IMR-90 (cell line): ENCODE measurements around the gene HSPH1. TPM values are rescaled to one million over a fixed set of nuclear protein-coding genes. Genes with fewer than 3 reads are reported as not detected.

Experiments used
- ATAC-seq: fragments of 200-7000 bp; cut with Tn5 transposase; 2 replicates; pipeline ENCODE4 v1.9.1; 2020; ENCODE audit warnings: low read depth, mild to moderate bottlenecking, moderate library complexity
- BruUV-seq: library from RNA; stranded (reverse); fragments of 400-500 nt; replicated peaks from 2 replicates; lab custom pipeline; 2021; lab: Mats Ljungman, UMichigan
- CTCF ChIA-PET: fragments of 300-600 bp; formaldehyde crosslinking; extraction: SDS; loops from one replicate; lab custom pipeline; 2021; ENCODE audit warnings: antibody characterized with exemption; lab: Yijun Ruan, JAX
- POLR2A ChIA-PET: fragments of 300-600 bp; sonication (Branson Sonifier 250); formaldehyde crosslinking; loops from one replicate; lab custom pipeline; 2022; ENCODE audit warnings: antibody characterized with exemption; ENCODE audit not compliant: unreplicated experiment; lab: Charles Lee
- DNase-seq: peaks from one replicate; pipeline ENCODE4 v3.0.0; 2013
- H2AFZ ChIP-seq: replicated peaks from 2 replicates; pipeline ENCODE3; 2013; ENCODE audit warnings: low read length, mild to moderate bottlenecking; ENCODE audit not compliant: poor library complexity
- H2AK5ac ChIP-seq: 2 replicates; pipeline ENCODE4 v1.6.1; 2013; ENCODE audit warnings: low read depth, low read length, inconsistent platforms
- H2AK9ac ChIP-seq: replicated peaks from 2 replicates; pipeline ENCODE3; 2013; ENCODE audit warnings: mild to moderate bottlenecking, low read depth, low read length, moderate library complexity; ENCODE audit not compliant: poor library complexity
- H2BK120ac ChIP-seq: 2 replicates; pipeline ENCODE4 v1.6.1; 2013; ENCODE audit warnings: low read depth, low read length, inconsistent platforms
- H2BK15ac ChIP-seq: 3 replicates; pipeline ENCODE4 v1.6.1; 2013; ENCODE audit warnings: low read depth, low read length, inconsistent platforms
- H2BK20ac ChIP-seq: 2 replicates; pipeline ENCODE4 v1.6.1; 2013; ENCODE audit warnings: low read depth, mild to moderate bottlenecking, inconsistent platforms, low read length, moderate library complexity
- H2BK5ac ChIP-seq: 2 replicates; pipeline ENCODE4 v1.6.1; 2013; ENCODE audit warnings: mild to moderate bottlenecking, low read depth, low read length, inconsistent platforms; ENCODE audit not compliant: poor library complexity, severe bottlenecking
- H3K14ac ChIP-seq: replicated peaks from 2 replicates; pipeline ENCODE4 v1.6.1; 2013; ENCODE audit warnings: low read depth, low read length, inconsistent platforms
- H3K18ac ChIP-seq: 2 replicates; pipeline ENCODE4 v1.6.1; 2013; ENCODE audit warnings: low read depth, low read length, control low read depth
- H3K23ac ChIP-seq: 2 replicates; pipeline ENCODE4 v1.6.1; 2013; ENCODE audit warnings: low read depth, low read length, inconsistent platforms
- H3K27ac ChIP-seq: 2 replicates; pipeline ENCODE4 v1.5.1; 2013; ENCODE audit warnings: mild to moderate bottlenecking, control low read depth, low read length; ENCODE audit not compliant: insufficient read depth
- H3K27me3 ChIP-seq: 2 replicates; pipeline ENCODE4 v1.6.1; 2013; ENCODE audit warnings: low read length; ENCODE audit not compliant: control insufficient read depth, insufficient read depth
- H3K36me3 ChIP-seq: 2 replicates; pipeline ENCODE4 v1.6.1; 2013; ENCODE audit warnings: low read length, mixed read lengths; ENCODE audit not compliant: control insufficient read depth, insufficient read depth
- H3K4ac ChIP-seq: 2 replicates; pipeline ENCODE4 v1.6.1; 2013; ENCODE audit warnings: low read depth, low read length, inconsistent platforms
- H3K4me1 ChIP-seq: 2 replicates; pipeline ENCODE4 v1.6.1; 2013; ENCODE audit warnings: low read length, mixed read lengths; ENCODE audit not compliant: control insufficient read depth, insufficient read depth
- H3K4me2 ChIP-seq: 2 replicates; pipeline ENCODE4 v1.6.1; 2013; ENCODE audit warnings: low read depth, mild to moderate bottlenecking, control low read depth, low read length, moderate library complexity
- H3K4me3 ChIP-seq: 2 replicates; pipeline ENCODE4 v1.5.1; 2013; ENCODE audit warnings: low read depth, mild to moderate bottlenecking, control low read depth, low read length, moderate library complexity; ENCODE audit not compliant: insufficient read depth
- H3K56ac ChIP-seq: 2 replicates; pipeline ENCODE4 v1.6.1; 2013; ENCODE audit warnings: low read length, inconsistent platforms; ENCODE audit not compliant: insufficient read depth; ENCODE audit errors: extremely low read depth
- H3K79me1 ChIP-seq, 2 experiments: 2 replicates each; pipeline ENCODE4 v1.6.1; 2013; ENCODE audit warnings: low read length in 2 of 2, inconsistent platforms in 1 of 2, low read depth in 1 of 2
- H3K9ac ChIP-seq: 2 replicates; pipeline ENCODE4 v1.6.1; 2013; ENCODE audit warnings: low read depth, low read length, control low read depth
- H3K9me1 ChIP-seq: 2 replicates; pipeline ENCODE4 v1.6.1; 2013; ENCODE audit warnings: low read length, inconsistent platforms; ENCODE audit not compliant: insufficient read depth
- H3K9me3 ChIP-seq: 2 replicates; pipeline ENCODE4 v1.6.1; 2013; ENCODE audit warnings: low read length; ENCODE audit not compliant: control insufficient read depth, insufficient read depth
- H4K20me1 ChIP-seq: 2 replicates; pipeline ENCODE4 v1.6.1; 2013; ENCODE audit warnings: low read length, inconsistent platforms; ENCODE audit not compliant: insufficient read depth
- H4K5ac ChIP-seq: 2 replicates; pipeline ENCODE4 v1.6.1; 2013; ENCODE audit warnings: mild to moderate bottlenecking, low read depth, low read length, control low read depth
- H4K8ac ChIP-seq, 2 experiments: 2 replicates each; pipeline ENCODE4 v1.6.1; 2013; ENCODE audit warnings: low read depth in 2 of 2, low read length in 2 of 2, control low read depth in 1 of 2, inconsistent platforms in 1 of 2
- H4K91ac ChIP-seq: 2 replicates; pipeline ENCODE4 v1.6.1; 2013; ENCODE audit warnings: low read depth, low read length, inconsistent platforms; ENCODE audit not compliant: insufficient read depth
- CEBPB ChIP-seq: IDR thresholded peaks from 2 replicates; pipeline ENCODE4 v1.6.1; 2012; ENCODE audit warnings: low read depth, low read length, improper control_type of control experiment
- CHD1 ChIP-seq: IDR thresholded peaks from 2 replicates; pipeline ENCODE4 v1.6.1; 2012; ENCODE audit warnings: low read depth, low read length, improper control_type of control experiment
- FOS ChIP-seq: fragments of 150-350 bp; IDR thresholded peaks from 2 replicates; pipeline ENCODE4 v1.6.1; 2016; ENCODE audit warnings: low read depth, low read length
- MXI1 ChIP-seq: IDR thresholded peaks from 2 replicates; pipeline ENCODE4 v1.6.1; 2012; ENCODE audit warnings: low read depth, mild to moderate bottlenecking, low read length, moderate library complexity, borderline replicate concordance
- NFE2L2 ChIP-seq: fragments of 150-350 bp; IDR thresholded peaks from 2 replicates; pipeline ENCODE4 v1.6.1; 2016; ENCODE audit warnings: low read depth, mild to moderate bottlenecking, low read length
- RAD21 ChIP-seq: IDR thresholded peaks from 2 replicates; pipeline ENCODE4 v1.6.1; 2012; ENCODE audit warnings: low read length, improper control_type of control experiment
- RCOR1 ChIP-seq: IDR thresholded peaks from 2 replicates; pipeline ENCODE4 v1.6.1; 2012; ENCODE audit warnings: mild to moderate bottlenecking, low read length, improper control_type of control experiment; ENCODE audit not compliant: insufficient replicate concordance
- RFX5 ChIP-seq: IDR thresholded peaks from 2 replicates; pipeline ENCODE4 v1.8.0; 2012; ENCODE audit warnings: low read depth, mild to moderate bottlenecking, low read length, moderate library complexity
- SMC3 ChIP-seq: fragments of 150-350 bp; IDR thresholded peaks from 2 replicates; pipeline ENCODE4 v1.6.1; 2016; ENCODE audit warnings: low read depth, mild to moderate bottlenecking, antibody characterized with exemption, low read length, moderate library complexity
- WGBS, 2 experiments: methylation state at CpG; one replicate each; pipeline versions ENCODE4 v1.1.5 to v1.1.7; 2013; ENCODE audit warnings: missing lambda C conversion rate in 2 of 2; ENCODE audit not compliant: insufficient read length in 1 of 2; ENCODE audit errors: extremely low coverage in 2 of 2; 5-methylcytosine and 5-hydroxymethylcytosine counted together
- dilution Hi-C: fragments of 300-500 bp; cut with HindIII; formaldehyde crosslinking; loops from one replicate; pipeline ENCODE4 v1.14.3; 2018; ENCODE audit warnings: low sequenced_read_pairs; ENCODE audit not compliant: unreplicated experiment
- in situ Hi-C: fragments of 300-500 bp; cut with MboI; formaldehyde crosslinking; loops from 3 replicates; pipeline ENCODE4 v1.14.3; 2019; ENCODE audit warnings: low sequenced_read_pairs, inconsistent platforms, mixed read lengths
- intact Hi-C: fragments of 100-400 bp; cut with micrococcal nuclease; formaldehyde crosslinking; loops from 2 replicates; pipeline ENCODE4 v1.10.0; 2022
- polyA plus RNA-seq, 3 experiments: library from polyadenylated mRNA; depleted of rRNA; stranded (reverse); fragments of >200 nt; gene quantifications; 2 replicates each; pipeline ENCODE4 v1.2.3, GENCODE V29; 2012; ENCODE audit warnings: low replicate concordance in 1 of 3
- total RNA-seq: library from RNA; depleted of rRNA; stranded (reverse); fragments of >200 nt; gene quantifications from 2 replicates; pipeline ENCODE4 v1.2.3, GENCODE V29; 2012
- TF ChIP-seq, protein P1 (sequence below): conservative IDR thresholded peaks from 2 replicates; pipeline ENCODE4 v1.5.1; 2012; ENCODE audit warnings: mild to moderate bottlenecking, low read depth, low read length, improper control_type of control experiment
- TF ChIP-seq, protein P2 (sequence below): fragments of 150-350 bp; IDR thresholded peaks from 2 replicates; pipeline ENCODE4 v1.6.1; 2016; ENCODE audit warnings: low read depth, mild to moderate bottlenecking, low read length, moderate library complexity, borderline replicate concordance
- TF ChIP-seq, protein P3 (sequence below): fragments of 150-350 bp; IDR thresholded peaks from 2 replicates; pipeline ENCODE4 v1.6.1; 2017; ENCODE audit warnings: mild to moderate bottlenecking, antibody characterized with exemption, low read length, low read depth

HSPH1 gene
- total and polyA plus RNA-seq, 2 of the 4 experiments (the other 2 are of a cell fraction): 36.8 to 40.3 TPM

DNA sequence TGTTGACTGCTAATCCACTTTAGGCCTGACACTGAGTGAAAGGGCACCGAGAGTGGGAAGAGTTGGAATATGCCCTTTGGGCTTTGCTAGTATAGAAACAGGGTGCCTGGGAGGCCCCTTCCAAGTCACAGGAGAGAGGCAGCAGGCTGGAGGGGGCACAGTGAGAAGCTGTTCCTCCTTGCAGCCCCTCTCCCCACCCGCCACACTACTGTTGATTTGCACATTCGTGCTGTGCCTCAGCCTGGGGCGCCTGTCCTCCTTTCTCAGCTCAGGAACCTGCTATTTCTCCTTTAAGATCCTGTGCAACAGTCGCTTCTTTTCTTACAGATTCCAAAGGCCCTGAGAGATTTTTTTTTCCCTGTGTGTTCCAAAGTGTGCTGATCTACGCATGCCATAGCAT lies 35.3 kb upstream of the HSPH1 start:
- WGBS, 2 experiments: 65% methylated on average over 3 of the region's 6 CpGs; no CpG with 5 or more reads in 1 of the 2 experiments
- Histone ChIP-seq H2BK120ac (no peak overlapping the region), H3K4me1 (peaks cover 5% of the 10 kb centered on the region; the same call in 1 of the 2 replicates), H3K27me3 (no peaks in the 10 kb centered on the region), H2AK9ac (no peak overlapping the region), H3K4me3 (no peak overlapping the region), H2BK5ac (no peak overlapping the region), H3K56ac (no peak overlapping the region), H3K4ac (no peak overlapping the region), H3K18ac (no peak overlapping the region), H4K8ac (no peak overlapping the region), H4K20me1 (no peaks in the 10 kb centered on the region), H3K36me3 (no peaks in the 10 kb centered on the region), H2BK15ac (no peak overlapping the region), H2AK5ac (no peak overlapping the region), H4K91ac (no peak overlapping the region), H3K27ac (no peak overlapping the region), H3K14ac (no peak overlapping the region), H3K79me1 (peaks cover 7 to 9% of the 10 kb centered on the region in 2 experiments), H2BK20ac (no peak overlapping the region), H2AFZ (no peak overlapping the region), H3K23ac (no peak overlapping the region), H3K9me1 (peaks cover 3% of the 10 kb centered on the region; the same call in 1 of the 2 replicates), H4K5ac (no peak overlapping the region), H3K4me2 (no peak overlapping the region), H3K9ac (no peak overlapping the region), H3K9me3 (no peaks in the 10 kb centered on the region)
- ATAC-seq: no peak
- TF ChIP-seq, protein P1, sequence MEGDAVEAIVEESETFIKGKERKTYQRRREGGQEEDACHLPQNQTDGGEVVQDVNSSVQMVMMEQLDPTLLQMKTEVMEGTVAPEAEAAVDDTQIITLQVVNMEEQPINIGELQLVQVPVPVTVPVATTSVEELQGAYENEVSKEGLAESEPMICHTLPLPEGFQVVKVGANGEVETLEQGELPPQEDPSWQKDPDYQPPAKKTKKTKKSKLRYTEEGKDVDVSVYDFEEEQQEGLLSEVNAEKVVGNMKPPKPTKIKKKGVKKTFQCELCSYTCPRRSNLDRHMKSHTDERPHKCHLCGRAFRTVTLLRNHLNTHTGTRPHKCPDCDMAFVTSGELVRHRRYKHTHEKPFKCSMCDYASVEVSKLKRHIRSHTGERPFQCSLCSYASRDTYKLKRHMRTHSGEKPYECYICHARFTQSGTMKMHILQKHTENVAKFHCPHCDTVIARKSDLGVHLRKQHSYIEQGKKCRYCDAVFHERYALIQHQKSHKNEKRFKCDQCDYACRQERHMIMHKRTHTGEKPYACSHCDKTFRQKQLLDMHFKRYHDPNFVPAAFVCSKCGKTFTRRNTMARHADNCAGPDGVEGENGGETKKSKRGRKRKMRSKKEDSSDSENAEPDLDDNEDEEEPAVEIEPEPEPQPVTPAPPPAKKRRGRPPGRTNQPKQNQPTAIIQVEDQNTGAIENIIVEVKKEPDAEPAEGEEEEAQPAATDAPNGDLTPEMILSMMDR: no peak
- no peak for TF ChIP-seq RCOR1
- TF ChIP-seq, protein P2, sequence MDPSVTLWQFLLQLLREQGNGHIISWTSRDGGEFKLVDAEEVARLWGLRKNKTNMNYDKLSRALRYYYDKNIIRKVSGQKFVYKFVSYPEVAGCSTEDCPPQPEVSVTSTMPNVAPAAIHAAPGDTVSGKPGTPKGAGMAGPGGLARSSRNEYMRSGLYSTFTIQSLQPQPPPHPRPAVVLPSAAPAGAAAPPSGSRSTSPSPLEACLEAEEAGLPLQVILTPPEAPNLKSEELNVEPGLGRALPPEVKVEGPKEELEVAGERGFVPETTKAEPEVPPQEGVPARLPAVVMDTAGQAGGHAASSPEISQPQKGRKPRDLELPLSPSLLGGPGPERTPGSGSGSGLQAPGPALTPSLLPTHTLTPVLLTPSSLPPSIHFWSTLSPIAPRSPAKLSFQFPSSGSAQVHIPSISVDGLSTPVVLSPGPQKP: no peak
- TF ChIP-seq FOS: no peak
- no peak for TF ChIP-seq SMC3
- no peak for TF ChIP-seq CHD1
- no peak for TF ChIP-seq CEBPB
- TF ChIP-seq MXI1: no peak
- no peak for TF ChIP-seq RAD21
- no peak for TF ChIP-seq RFX5
- TF ChIP-seq NFE2L2: no peak
- TF ChIP-seq, protein P3, sequence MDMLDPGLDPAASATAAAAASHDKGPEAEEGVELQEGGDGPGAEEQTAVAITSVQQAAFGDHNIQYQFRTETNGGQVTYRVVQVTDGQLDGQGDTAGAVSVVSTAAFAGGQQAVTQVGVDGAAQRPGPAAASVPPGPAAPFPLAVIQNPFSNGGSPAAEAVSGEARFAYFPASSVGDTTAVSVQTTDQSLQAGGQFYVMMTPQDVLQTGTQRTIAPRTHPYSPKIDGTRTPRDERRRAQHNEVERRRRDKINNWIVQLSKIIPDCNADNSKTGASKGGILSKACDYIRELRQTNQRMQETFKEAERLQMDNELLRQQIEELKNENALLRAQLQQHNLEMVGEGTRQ: no peak
- in situ Hi-C loops (no loop called here), dilution Hi-C loops (no loop called here), intact Hi-C loops (no loop called here)
- BruUV-seq: no TSS peak
- POLR2A ChIA-PET: no interaction called here
- CTCF ChIA-PET: no interaction called here
- no peak for DNase-seq
